ENCODE results near the gene TCEAL3. TPM values are rescaled to one million over a fixed set of nuclear protein-coding genes. Genes with fewer than 3 reads are reported as not detected.

TCEAL3 gene
- total RNA-seq, 4 donors from 2014 or later: 13.8 to 120 (median 66.1) TPM

- intact Hi-C loops (cut with DNase I; ENCODE audit: low total_unique reads): no loop called here
- no peak overlapping the region for H3K4me3 ChIP-seq
- H3K9me3 ChIP-seq: no peaks in the 10 kb centered on the region
- no peak for DNase-seq
- peak overlapping the region in 1 of 2 donors; percentile 63 for H3K27ac ChIP-seq
- no peaks in the 10 kb centered on the region for H3K36me3 ChIP-seq
- H3K4me1 ChIP-seq: no peaks in the 10 kb centered on the region
- TF ChIP-seq POLR2A (IDR thresholded peaks at IDR 0.05) (no peak), CTCF (IDR thresholded peaks at IDR 0.05) (no peak)
- peaks cover 0 to 6% of the 10 kb centered on the region in 2 donors for H3K27me3 ChIP-seq
Observed at GRCh38 chrX:103571121-103571520, 36.6 kb upstream of the TCEAL3 start.

- Histone ChIP-seq H3K36me3 (no peaks in the 10 kb centered on the region), H3K9me3 (no peaks in the 10 kb centered on the region), H3K27ac (peak overlapping the region; percentile 49 to 63), H3K4me3 (no peak overlapping the region), H3K4me1 (no peaks in the 10 kb centered on the region), H3K27me3 (peaks cover 0 to 6% of the 10 kb centered on the region in 2 donors)
- intact Hi-C loops (cut with DNase I; ENCODE audit: low total_unique reads): no loop called here
- no peak for DNase-seq
- no peak for TF ChIP-seq POLR2A (IDR thresholded peaks at IDR 0.05)
- TF ChIP-seq CTCF (IDR thresholded peaks at IDR 0.05): no peak
Observed at GRCh38 chrX:103571726-103572125, 36.0 kb upstream of the TCEAL3 start.

- TF ChIP-seq CTCF (IDR thresholded peaks at IDR 0.05) (no peak), POLR2A (IDR thresholded peaks at IDR 0.05) (no peak)
- DNase-seq: peak in 1 of 2 donors; percentile 38
Observed at GRCh38 chrX:103573202-103573601, 34.6 kb upstream of the TCEAL3 start.

GRCh38 chrX:103584596-103584995 is 23.2 kb upstream of the TCEAL3 start:
- intact Hi-C loops (cut with DNase I; ENCODE audit: low total_unique reads): no loop called here
- TF ChIP-seq POLR2A (IDR thresholded peaks at IDR 0.05) (peak in 1 of 2 donors; percentile 10), CTCF (IDR thresholded peaks at IDR 0.05) (no peak)
- H3K27ac ChIP-seq: peak overlapping the region; percentile 93 to 98

More at GRCh38 chrX:103573202-103573601, 34.6 kb upstream of the TCEAL3 start:
- no peak overlapping the region for H3K4me3 ChIP-seq
- H3K9me3 ChIP-seq: no peaks in the 10 kb centered on the region
- H3K36me3 ChIP-seq: no peaks in the 10 kb centered on the region
- peaks cover 0 to 6% of the 10 kb centered on the region in 2 donors for H3K27me3 ChIP-seq
- peak overlapping the region; percentile 49 to 63 for H3K27ac ChIP-seq
- intact Hi-C loops (cut with DNase I; ENCODE audit: low total_unique reads): no loop called here
- H3K4me1 ChIP-seq: no peaks in the 10 kb centered on the region

GRCh38 chrX:103585411-103586313 is 22.1 kb upstream of the TCEAL3 start, which contains the start of gene TCEAL4:
TCEAL4 (plus strand) TSS chrX:103585515; CDS start chrX:103586676, 1,161 bp downstream.
- Histone ChIP-seq H3K36me3 (no peaks in the 10 kb centered on the region), H3K27ac (peak within 1 kb of the TSS; percentile 93 to 98), H3K27me3 (no peaks in the 10 kb centered on the region), H3K4me3 (peak within 1 kb of the TSS; percentile 46 to 67), H3K4me1 (no peaks in the 10 kb centered on the region), H3K9me3 (no peaks in the 10 kb centered on the region)
- intact Hi-C loops (cut with DNase I; ENCODE audit: low total_unique reads): no loop called here
- no peak for TF ChIP-seq CTCF (IDR thresholded peaks at IDR 0.05)
- peak; percentile 42 to 68 for TF ChIP-seq POLR2A (IDR thresholded peaks at IDR 0.05)
- peak; percentile 72 to 79 for DNase-seq

More at GRCh38 chrX:103584596-103584995, 23.2 kb upstream of the TCEAL3 start:
- Histone ChIP-seq H3K36me3 (no peaks in the 10 kb centered on the region), H3K4me3 (peak overlapping the region; percentile 46 to 67), H3K27me3 (no peaks in the 10 kb centered on the region), H3K4me1 (no peaks in the 10 kb centered on the region), H3K9me3 (no peaks in the 10 kb centered on the region)
- DNase-seq: peak in 1 of 2 donors; percentile 35
